DOHH2 (cell line): ENCODE measurements around the gene ELF5.

Experiments
- CTCF ChIP-seq: fragments of 200-600 bp; sonication (generic); IDR thresholded peaks from one replicate; pipeline ENCODE4 v1.5.1; 2014; ENCODE audit warnings: antibody characterized with exemption, mild to moderate bottlenecking, low read depth, low read length; ENCODE audit not compliant: poor library complexity, severe bottlenecking
- EZH2phosphoT487 ChIP-seq: fragments of 200-600 bp; sonication (generic); IDR thresholded peaks from 2 replicates; pipeline ENCODE4 v1.6.1; 2017; ENCODE audit warnings: borderline replicate concordance, mild to moderate bottlenecking, antibody characterized with exemption, low read length, moderate library complexity, mixed read lengths

- TF ChIP-seq CTCF = no peak
- TF ChIP-seq EZH2phosphoT487 = no peak
These were observed at the start of gene ELF5 for GRCh38 chr11:34513682-34514449.
